B cell (primary cell): ENCODE data around the gene PBX1.

ENCODE experiments used
- EZH2 ChIP-seq: IDR thresholded peaks from 2 replicates; pipeline ENCODE4 v1.6.1; 2012; ENCODE audit warnings: borderline replicate concordance, low read depth, mild to moderate bottlenecking, moderate library complexity, low read length; ENCODE audit not compliant: insufficient read depth, poor library complexity, severe bottlenecking
- TF ChIP-seq, protein P1 (sequence below): fragments of 200-600 bp; IDR thresholded peaks from one replicate; pipeline ENCODE4 v1.8.0; 2022; ENCODE audit warnings: antibody characterized with exemption, mild to moderate bottlenecking

DNA sequence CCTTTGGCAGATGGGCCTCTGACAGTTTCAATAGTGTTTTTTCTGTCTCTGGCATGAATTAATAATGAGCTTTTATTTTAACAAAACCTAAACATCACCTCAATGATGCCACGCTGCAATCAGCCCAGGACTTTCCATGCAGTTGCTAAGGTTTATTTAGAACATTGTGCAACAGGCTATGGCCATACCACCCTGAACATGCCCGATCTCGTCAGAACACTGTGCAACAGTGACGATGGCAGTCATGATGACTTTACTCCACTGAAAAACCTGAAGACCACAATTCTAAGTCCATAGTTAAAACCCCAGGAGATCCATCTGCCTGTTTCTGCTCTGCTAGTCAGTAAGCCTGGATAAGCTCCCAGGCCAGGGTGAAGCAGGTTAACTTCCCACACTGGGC is 310.0 kb downstream of the PBX1 start:
- no peak for TF ChIP-seq EZH2
- TF ChIP-seq, protein P1, sequence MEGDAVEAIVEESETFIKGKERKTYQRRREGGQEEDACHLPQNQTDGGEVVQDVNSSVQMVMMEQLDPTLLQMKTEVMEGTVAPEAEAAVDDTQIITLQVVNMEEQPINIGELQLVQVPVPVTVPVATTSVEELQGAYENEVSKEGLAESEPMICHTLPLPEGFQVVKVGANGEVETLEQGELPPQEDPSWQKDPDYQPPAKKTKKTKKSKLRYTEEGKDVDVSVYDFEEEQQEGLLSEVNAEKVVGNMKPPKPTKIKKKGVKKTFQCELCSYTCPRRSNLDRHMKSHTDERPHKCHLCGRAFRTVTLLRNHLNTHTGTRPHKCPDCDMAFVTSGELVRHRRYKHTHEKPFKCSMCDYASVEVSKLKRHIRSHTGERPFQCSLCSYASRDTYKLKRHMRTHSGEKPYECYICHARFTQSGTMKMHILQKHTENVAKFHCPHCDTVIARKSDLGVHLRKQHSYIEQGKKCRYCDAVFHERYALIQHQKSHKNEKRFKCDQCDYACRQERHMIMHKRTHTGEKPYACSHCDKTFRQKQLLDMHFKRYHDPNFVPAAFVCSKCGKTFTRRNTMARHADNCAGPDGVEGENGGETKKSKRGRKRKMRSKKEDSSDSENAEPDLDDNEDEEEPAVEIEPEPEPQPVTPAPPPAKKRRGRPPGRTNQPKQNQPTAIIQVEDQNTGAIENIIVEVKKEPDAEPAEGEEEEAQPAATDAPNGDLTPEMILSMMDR = no peak
